ENCODE data around the gene LRRC43.
A peak's percentile ranks its signal among the peaks of the same experiment; 100 is the strongest.

Gene LRRC43

GRCh38 chr12:122228092-122228491 is 45.2 kb downstream of the LRRC43 start:
- no peak for DNase-seq

GRCh38 chr12:122230798-122231197 is 47.9 kb downstream of the LRRC43 start:
- DNase-seq: no peak

- DNase-seq: peak; percentile 18
Measured at GRCh38 chr12:122232691-122233090, 49.8 kb downstream of the LRRC43 start.

- no peak for DNase-seq
Measured at GRCh38 chr12:122235741-122236140, 52.8 kb downstream of the LRRC43 start.

- no peak for DNase-seq
Measured at GRCh38 chr12:122238861-122239260, 55.9 kb downstream of the LRRC43 start.

GRCh38 chr12:122243965-122244364 is 61.0 kb downstream of the LRRC43 start:
- no peak for DNase-seq

GRCh38 chr12:122244565-122245371 is 61.8 kb downstream of the LRRC43 start:
- no peak for DNase-seq

- DNase-seq: no peak
Measured at GRCh38 chr12:122245553-122245952, 62.6 kb downstream of the LRRC43 start.

GRCh38 chr12:122250047-122250446 is 67.1 kb downstream of the LRRC43 start:
- no peak for DNase-seq

GRCh38 chr12:122250536-122250935 is 67.6 kb downstream of the LRRC43 start:
- no peak for DNase-seq

Measured in NCI-H2107 (cell line).